GM18499 (cell line): ENCODE data around the gene CASKIN1.

Experiments used
- ATAC-seq: cut with Tn5 transposase; IDR thresholded peaks from one replicate; pipeline ENCODE4 v1.9.1; 2021; ENCODE audit warnings: moderate number of reproducible peaks; ENCODE audit not compliant: insufficient read depth, unreplicated experiment

Gene CASKIN1

GRCh38 chr16:2178321-2179106 lies 17.9 kb downstream of the CASKIN1 start:
- ATAC-seq, result no peak

GRCh38 chr16:2177561-2177960 lies 18.8 kb downstream of the CASKIN1 start:
- no peak for ATAC-seq

GRCh38 chr16:2177101-2177500 lies 19.3 kb downstream of the CASKIN1 start:
- ATAC-seq, result no peak

GRCh38 chr16:2176047-2176446 lies 20.4 kb downstream of the CASKIN1 start:
- ATAC-seq, result no peak

- no peak for ATAC-seq
Observed at GRCh38 chr16:2175454-2175853, 21.0 kb downstream of the CASKIN1 start.

GRCh38 chr16:2174396-2175131 lies 21.8 kb downstream of the CASKIN1 start:
- no peak for ATAC-seq

- ATAC-seq, result no peak
Observed at GRCh38 chr16:2173916-2174315, 22.5 kb downstream of the CASKIN1 start.

- no peak for ATAC-seq
Observed at GRCh38 chr16:2173366-2173765, 23.0 kb downstream of the CASKIN1 start.

- ATAC-seq, result no peak
Observed at GRCh38 chr16:2172688-2173335, 23.6 kb downstream of the CASKIN1 start.

GRCh38 chr16:2171601-2172178 lies 24.7 kb downstream of the CASKIN1 start:
- no peak for ATAC-seq

GRCh38 chr16:2170587-2171435 lies 25.6 kb downstream of the CASKIN1 start:
- no peak for ATAC-seq

GRCh38 chr16:2170080-2170479 lies 26.3 kb downstream of the CASKIN1 start:
- ATAC-seq, result no peak

GRCh38 chr16:2167068-2167638 lies 29.3 kb downstream of the CASKIN1 start:
- no peak for ATAC-seq

GRCh38 chr16:2166263-2167067 lies 29.9 kb downstream of the CASKIN1 start:
- ATAC-seq, result no peak

GRCh38 chr16:2165861-2166260 lies 30.5 kb downstream of the CASKIN1 start:
- ATAC-seq, result no peak

GRCh38 chr16:2163211-2163881 lies 33.1 kb downstream of the CASKIN1 start:
- ATAC-seq, result no peak

- ATAC-seq, result no peak
Observed at GRCh38 chr16:2162676-2163118, 33.7 kb downstream of the CASKIN1 start.

- ATAC-seq, result no peak
Observed at GRCh38 chr16:2161911-2162310, 34.5 kb downstream of the CASKIN1 start.
